ENCODE data around the gene BRD1.

BRD1 gene

DNA sequence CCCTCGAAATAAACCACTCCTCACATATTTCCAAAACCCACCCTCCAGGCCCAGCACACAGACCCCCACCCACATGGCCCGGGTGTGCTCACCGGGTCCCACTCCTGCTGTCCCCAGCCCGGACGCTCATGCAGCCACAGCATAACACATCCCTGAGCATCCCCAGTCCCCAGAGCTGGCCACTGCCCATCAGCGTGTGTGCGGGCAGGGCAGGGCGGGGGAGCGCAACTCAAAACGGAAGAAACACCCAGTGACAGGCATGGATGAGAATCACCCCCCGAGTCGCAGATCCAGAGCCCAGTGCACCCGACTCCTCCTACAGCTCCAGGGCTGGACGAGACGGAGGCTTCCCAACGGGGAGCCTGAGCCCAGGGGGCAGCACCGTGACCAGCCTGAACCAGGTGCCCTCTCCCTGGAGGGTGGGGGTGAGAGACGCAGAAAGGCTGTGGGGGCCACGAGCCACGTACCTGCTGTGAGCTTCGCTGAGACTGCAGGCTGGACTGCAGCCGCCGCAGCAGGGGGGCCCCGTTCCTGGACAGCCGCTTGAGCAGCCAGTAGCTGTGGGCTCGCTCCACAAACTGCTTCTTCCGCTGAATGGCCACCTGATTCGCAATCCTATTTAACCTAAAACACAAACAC lies 23.8 kb downstream of the BRD1 start:
- in situ Hi-C loops (cut with MboI; ENCODE audit: low sequenced_read_pairs): no loop called here

DNA sequence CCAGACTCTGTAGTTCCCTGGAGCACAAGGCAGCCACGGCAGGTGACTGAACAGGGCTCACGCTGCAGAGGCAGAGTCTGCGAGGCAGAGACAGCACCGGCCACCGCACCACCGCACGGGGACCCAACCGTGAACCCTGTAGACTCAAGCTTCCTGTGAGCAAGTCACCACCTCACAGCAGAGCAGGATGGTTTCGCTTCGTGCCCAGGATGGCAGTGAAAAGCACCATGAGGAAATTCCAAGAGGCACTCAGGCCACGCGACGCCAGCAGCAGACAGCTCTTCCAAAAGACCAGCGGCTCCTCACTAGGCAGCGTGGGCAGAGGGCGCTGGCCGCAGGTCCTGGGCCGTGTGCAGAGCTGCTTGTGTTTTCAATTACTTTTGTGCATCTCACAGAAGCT lies 24.5 kb downstream of the BRD1 start:
- in situ Hi-C loops (cut with MboI; ENCODE audit: low sequenced_read_pairs): no loop called here

DNA sequence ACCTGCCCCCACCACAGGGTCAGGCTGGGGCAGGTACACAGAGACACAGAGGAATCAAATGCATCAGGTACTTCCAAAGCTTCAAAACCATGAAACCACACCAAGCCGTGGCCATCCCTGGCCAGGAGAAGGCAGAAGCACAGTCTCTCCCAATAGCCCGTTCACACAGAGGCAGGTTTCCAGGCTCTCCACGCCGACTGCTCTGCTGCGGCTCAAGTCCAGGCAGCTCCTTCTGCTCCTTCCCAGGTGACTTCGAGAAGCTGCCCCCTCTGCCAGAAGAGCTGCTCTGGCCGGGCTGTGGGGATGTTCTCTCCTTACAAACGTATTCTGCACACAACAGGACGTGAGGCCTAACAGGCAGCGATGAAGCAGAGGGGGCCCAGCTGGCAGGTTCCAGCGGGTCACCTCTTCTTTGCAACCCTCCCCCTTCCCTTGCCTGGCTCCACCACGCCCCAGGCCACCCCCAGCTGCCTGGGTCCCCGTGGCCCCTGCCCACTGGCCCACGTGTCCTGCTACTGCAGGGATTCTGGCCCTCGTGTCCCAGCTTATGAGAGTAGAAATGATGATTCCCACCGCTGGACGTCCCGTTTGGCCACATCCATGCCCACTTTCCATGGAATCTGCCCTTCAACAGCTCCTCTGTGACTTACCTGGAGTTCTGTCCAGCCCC lies 26.1 kb downstream of the BRD1 start:
- in situ Hi-C loops (cut with MboI; ENCODE audit: low sequenced_read_pairs): no loop called here

DNA sequence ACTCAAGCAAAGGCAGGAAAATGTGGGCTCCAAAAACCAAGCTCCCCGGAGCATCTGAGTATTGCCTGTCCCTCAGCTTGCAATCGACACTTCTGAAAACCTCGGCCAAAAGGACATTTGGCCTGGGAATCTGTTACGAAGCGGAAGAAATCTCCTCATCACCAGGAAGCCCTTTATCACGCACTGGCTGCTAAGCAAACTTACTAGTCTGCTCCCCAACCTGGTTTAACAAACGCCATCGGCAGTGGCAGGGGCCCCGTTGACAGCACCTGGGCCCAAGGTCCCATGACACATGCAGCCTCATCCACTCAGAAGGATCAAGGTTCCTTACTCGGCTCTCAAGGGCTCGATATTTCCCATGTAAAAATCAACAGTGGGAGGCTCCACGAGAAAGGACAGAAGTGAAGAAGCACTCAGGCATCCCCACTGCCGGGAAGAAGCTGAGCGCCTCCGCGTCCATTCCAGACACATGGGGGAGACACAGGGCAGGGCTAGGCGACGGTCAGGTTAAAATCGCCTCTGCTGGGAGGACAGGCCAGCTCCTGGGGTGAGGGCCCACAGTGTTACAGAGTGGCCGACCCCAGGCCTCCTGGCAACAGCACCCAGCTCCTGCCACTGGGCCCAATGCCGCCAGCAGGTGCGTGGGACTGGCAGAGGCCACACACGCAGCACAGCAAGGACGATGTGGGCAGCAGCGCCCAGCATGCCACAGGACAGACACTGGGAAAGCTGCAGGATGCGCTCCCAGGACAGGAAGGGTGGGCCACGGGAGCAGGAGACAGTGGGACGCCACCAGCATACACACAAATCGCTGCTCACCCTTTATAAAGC lies 27.1 kb downstream of the BRD1 start:
- in situ Hi-C loops (cut with MboI; ENCODE audit: low sequenced_read_pairs): no loop called here

DNA sequence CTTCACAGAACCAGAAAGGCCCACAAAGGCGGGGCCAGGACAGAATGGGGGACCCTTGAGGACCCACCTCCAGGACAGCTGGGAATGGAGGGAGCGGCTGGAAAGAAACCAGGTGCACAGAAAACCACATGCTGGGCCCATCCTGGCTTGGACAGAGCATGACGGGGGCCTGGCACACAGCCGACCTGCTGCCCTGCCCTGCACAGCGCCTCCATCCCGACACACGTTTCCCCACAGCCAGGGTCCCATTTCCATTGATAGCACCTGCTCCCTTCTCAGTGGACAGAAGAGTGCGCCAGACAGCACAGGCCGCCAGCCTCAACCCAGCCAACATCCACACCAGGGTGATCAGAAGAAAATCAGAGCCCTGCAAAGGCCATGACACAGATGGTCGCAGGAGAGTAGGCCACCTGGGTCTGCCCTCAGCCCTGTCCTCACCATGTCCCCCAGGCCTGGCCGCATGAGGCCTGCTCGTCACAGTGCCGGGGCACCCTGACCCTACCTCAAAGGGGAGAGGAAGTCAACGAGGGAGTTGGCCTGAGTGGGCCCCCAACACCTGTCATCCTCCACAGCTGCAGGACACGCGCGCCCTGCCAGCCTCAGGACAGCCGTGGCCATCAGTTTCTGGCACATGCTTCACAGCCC lies 28.1 kb downstream of the BRD1 start:
- in situ Hi-C loops (cut with MboI; ENCODE audit: low sequenced_read_pairs): no loop called here

DNA sequence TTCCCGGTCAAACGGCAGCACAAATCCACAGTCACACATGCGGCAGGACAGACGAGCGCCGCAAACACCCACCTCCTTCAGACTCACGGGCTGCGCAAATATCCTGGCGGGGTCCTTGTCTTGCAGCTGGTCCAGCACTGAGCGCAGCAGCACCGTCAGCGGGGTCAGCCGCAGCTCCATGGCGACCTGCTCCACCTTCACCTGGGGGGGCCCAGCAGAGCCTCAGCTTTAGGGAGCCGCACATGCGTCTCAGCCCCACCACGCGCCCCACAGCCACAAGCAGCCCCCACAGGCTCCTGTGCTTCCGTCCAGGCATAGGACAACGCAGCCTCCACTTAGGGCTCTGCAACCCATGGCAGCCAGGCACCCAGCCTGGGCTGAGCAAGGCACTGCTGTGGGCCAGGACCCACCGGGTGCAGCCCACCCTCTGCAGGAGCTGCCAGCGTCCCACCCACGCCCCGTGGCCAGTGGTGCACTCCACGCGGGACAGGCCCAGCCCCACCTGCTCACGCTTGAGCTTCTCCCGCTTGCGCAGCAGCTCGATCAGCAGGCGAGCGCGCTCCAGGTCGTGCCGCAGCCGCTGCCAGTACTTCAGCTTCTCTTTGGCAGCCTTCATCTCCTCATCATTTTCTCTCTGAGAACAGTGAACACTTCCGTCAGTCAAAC lies 29.1 kb downstream of the BRD1 start:
- in situ Hi-C loops (cut with MboI; ENCODE audit: low sequenced_read_pairs): no loop called here

DNA sequence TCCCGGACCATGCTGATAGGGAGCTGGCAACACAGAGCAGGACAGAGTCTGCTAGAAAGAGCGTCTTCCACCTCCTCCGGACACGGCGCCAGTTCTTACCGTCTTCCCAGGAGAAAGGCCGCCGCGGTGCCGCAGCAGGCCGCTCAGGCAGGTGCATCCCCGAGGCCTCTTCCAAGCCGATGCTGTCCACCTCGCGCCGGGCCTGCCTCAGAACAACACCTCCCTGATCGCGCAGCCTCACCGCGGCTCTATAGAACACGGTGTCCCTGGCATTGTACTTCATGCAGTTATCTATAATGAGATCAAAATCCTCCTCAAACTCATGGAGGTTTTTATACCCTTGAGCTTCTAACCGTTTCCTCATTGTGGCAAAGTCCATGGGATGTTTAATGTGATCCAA lies 30.0 kb downstream of the BRD1 start:
- in situ Hi-C loops (cut with MboI; ENCODE audit: low sequenced_read_pairs): no loop called here

DNA sequence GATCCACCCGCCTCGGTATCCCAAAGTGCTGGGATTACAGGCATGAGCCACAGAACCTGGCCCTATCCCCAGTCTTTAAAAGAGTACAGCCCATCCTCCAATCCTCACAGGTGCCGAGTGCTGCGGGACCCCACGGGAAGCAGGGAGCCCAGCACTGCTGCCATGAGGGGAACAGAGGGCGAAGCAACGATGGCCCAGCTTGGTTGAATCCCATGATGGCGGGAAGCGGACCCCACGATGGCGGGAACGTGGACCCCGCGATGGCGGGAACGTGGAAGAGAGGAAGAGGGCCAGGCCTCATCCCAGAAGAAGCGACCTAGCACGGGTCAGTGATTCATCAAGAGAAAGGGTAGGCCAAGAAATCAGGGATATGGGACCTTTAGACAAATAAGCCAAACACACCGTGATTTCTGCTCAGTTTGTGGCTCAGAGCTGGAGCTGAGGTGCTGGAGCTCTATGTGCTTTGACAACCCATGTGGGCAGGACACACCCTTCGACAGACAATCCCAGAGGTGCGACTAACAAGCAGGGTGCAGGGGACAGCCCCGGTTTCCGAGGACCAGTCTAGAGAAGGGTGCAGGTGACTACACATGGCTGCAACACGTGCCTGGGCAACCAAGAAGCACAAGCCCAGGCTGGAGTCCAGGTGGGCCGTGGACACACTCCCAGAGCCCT lies 30.9 kb downstream of the BRD1 start:
- in situ Hi-C loops (cut with MboI; ENCODE audit: low sequenced_read_pairs): no loop called here

DNA sequence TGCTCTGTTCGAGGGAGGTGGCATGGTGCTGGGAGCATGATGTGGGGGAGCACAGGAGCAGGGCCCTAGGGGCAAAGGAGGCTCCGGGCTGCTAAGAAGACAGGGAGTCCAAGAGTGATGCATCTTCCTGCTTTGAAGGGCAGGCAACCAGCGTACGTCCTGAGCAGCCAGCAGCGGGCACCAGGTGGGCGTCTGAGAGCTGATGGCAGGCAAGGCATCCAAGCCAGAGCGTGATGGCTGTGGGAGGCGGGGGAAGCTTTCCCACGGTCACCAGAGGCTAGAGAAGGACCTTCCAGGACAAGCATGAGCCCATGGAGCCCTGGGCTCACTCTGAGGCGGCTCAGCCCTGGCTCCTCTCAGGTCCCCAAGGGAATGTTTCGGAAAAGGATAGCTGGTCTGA lies 32.2 kb downstream of the BRD1 start:
- in situ Hi-C loops (cut with MboI; ENCODE audit: low sequenced_read_pairs): no loop called here

DNA sequence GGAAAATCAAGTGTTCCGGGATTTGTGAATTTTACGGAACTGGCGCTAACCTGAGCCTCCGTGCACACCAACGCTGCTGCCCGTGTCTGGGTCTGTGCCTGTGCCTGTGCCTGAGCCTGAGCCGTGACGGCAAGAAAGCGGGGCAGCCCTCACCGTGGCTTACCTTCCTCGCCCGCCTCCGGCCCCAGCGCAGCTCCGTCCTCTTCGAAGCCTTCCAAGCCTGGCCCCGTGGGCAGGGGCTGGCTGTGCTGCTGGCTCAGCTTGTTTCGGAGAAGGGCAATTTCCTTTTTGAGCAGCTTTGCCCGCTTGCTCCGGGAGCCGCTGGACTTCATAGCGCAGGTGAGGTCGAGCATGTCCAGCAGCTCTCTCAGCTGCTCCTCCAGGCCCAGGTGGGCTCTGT lies 33.8 kb downstream of the BRD1 start:
- in situ Hi-C loops (cut with MboI; ENCODE audit: low sequenced_read_pairs): no loop called here

DNA sequence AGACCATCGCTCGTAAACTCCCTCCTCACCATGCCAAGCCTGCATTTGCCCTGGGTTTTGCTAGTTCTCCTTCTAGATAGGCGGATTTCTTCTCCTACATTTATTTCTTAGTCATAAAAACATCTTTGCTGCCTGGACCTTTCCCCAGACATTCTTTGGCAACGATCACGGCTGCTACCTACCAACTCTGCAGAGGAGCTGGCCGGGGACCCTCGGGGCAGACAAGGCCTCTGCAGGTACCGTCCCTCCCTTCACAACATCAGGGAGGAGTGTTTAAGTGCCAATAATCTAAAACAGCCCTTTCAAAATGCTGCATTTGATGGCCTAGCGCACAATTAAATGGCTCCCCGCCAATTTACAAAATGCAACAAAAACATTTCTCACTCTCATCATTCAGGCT lies 34.4 kb downstream of the BRD1 start:
- in situ Hi-C loops (cut with MboI; ENCODE audit: low sequenced_read_pairs): no loop called here

DNA sequence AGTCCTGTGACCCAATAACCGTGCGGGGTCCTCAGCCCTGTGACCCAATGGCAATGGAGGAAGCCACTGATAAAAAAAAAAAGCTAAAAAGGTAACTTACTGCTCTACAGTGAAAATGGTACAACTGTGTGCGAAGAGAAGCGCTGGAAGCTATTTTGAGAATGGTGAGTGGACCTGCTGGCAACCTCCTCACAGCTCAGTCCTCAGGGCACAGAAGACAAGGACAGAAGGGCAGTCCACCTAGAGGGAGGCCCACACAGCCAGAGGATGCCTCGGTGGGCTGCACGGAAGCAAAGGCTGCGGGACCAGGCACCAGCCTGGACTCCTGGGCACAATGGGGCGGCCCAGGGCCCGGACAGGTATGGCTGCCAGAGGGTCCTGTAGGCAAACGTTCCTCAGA lies 35.6 kb downstream of the BRD1 start:
- in situ Hi-C loops (cut with MboI; ENCODE audit: low sequenced_read_pairs): no loop called here

DNA sequence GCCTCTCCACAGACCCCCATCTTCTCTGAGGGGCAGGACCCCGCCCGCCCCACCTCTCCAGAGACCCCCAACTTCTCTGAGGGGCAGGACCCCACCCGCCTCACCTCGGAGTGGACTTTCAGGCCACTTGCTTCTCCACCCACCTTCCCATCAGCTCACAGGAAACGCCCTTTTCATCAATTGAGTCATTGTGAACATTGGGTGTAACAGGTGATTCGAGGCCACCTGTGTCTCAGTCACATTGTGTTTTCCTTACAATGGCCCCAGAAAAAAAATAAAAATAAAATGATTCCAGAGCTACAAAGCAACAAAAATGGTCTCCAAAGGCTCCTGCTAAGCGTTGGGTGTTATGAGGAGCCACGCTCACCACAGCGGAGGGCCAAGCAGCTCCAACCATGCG lies 36.0 kb downstream of the BRD1 start:
- in situ Hi-C loops (cut with MboI; ENCODE audit: low sequenced_read_pairs): no loop called here

DNA sequence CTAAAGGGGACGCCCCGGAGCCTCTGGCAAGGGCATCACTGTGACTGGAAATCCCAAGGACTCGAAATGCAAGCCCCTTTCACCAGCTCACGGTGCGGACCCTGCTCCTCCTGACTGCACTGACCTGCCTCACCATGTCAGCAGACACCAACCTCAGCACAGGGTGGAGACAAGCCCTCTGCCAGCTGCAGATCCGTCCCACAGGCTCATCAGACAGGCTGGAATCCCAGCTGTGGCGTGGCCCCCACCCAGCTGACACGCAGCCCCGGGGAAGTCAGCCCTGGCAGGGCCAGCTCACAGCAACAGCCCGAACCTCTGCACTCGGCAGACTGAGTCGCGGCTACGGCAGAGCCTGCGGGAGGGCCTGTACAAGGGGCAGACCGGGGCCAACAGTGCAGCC lies 36.8 kb downstream of the BRD1 start:
- in situ Hi-C loops (cut with MboI; ENCODE audit: low sequenced_read_pairs): no loop called here

DNA sequence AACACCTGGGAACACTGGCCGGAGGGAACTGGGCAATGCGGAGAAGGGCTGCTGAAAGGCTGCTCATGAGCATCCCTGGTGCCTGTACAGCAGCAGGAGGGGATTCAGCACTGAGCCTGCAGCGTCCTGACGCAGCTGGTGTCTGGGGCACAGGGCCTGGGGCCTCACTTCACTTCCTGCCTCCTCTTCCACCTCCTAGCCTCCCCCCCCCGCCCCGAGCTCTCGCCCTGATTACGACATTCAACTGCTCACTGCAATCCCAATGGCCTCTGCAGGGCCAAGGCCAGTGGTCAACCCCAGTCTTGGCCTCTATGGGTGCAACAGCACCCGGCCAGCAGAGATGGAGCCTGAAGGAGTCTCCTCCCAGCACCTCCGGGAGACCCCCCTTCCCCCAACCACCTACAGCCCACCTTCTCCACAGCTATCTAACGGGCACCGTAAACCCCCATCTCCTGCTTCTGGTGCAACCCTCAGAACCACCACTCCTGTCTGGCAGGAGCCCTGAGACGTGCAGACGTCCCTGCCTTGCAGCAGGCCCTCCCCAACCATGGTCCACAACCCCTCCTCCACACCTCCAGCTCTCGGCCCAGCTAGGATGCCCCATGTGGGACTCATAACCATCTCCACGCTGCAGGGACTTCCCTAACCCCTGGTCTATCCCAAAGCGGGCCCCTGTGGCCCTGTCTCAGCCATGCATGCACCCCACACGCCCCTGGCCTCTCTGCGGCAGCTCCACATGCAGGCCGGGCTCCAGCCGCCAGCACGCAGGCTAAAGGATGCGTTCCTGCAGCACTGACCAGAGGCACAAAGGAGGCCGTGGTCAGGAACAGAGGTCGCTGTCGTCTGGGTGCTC lies 38.2 kb downstream of the BRD1 start:
- in situ Hi-C loops (cut with MboI; ENCODE audit: low sequenced_read_pairs): no loop called here

DNA sequence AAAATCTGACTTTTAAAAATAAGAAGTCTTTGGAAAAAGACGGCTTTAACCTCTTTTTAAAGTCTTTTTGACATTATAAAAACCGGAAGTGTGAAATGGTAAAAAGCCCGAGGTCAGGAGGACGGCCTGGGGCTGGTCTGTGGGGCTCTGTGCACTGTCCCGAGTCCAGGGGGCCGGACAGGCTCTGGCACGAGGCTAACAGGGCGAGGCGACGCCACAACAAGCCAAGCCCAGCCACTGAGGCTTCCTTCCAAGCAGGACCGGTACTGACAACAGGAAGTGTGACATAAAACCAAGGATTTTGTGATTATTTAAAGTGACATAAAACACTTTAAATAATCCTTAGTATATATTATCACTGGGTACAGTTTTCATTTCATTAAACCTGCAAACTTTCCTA lies 39.2 kb downstream of the BRD1 start:
- in situ Hi-C loops (cut with MboI; ENCODE audit: low sequenced_read_pairs): no loop called here

DNA sequence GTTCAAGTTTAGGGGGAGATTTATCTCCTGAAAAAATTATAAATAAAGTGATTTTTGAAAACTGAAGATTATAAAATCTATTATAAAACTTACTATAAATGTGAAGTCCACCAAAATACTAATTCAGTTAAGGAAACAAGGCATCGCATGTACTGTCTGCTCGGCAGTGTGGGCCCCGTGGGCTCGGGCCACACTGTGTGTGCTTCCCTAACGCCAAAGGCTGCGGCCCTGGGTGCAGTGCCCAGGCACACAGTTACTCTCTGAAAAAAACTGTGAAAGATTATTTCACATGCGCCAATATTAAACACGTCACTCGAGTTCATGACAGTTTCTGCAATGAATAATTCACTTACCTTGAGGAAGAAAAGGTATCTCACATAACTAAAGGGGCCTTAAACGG lies 39.8 kb downstream of the BRD1 start:
- in situ Hi-C loops (cut with MboI; ENCODE audit: low sequenced_read_pairs): no loop called here

DNA sequence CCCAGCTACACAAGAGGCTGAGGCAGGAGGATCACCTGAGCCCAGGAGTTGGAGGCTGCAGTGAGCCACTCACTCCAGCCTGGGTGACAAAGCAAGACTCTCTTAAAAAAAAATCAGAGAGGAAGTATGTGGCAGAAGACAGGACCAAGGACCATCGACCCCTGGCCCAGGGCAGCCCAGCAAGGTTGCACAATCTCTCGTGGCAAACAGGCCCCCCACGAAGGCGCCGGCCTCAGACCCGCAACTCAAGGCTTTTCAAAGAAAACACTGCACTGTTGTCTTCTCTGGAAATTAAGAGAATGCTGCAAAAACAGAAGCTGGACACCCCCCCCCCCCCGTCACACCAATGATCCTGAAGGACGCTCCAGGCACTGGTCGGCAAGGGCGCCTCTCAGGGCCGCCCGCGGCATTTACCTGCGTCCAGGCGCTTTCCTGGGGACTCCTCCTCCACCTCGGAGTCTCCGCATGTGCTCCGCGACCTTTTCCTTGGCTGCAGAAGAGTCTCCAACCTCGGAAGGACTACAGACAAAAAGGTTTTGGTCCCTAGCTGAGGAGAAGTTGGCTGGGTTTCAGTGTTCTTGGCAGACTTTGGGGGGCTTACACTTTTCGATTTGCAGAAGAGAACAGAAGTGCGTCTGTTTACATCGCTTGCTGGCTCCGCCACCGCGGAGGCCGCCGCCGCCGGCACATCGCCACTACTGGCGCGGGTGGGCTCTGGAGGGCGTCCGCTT lies 40.5 kb downstream of the BRD1 start:
- in situ Hi-C loops (cut with MboI; ENCODE audit: low sequenced_read_pairs): no loop called here

DNA sequence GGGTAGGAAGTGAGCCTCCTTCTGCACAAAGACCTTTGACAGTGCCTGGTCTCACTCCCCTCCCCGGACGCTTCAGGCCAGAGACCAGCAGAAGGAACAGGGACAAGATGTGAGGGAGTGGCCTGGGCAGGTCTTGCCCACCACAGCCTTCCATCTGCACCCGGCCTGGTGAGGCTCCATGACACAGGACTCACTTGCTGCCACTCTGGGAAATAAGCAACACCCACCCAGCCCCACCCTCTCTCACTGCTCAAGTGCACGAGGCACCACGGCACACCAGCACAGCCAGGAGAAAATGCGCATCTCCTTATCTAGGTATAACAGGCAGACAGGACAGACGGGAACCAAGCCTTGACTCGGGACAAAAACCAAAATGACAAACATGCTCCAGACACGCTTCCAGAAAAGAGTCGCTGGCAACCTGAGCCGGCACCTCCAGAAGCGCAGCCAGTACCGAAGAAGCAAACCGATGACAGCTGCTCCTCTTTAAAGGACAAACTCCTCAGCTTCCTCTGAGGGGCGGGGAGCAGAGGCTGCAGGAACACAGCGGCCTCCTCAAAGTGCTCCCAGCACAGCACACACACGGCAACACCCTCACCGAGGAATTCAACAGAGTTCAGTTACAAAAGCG lies 41.7 kb downstream of the BRD1 start:
- in situ Hi-C loops (cut with MboI; ENCODE audit: low sequenced_read_pairs): no loop called here
